HepG2 (cell line): Measurements from ENCODE around the gene GJA9.

Experiments
- CC2D1A ChIP-seq: sonication (generic); formaldehyde crosslinking; IDR thresholded peaks from 2 replicates; pipeline ENCODE4 v1.8.1; 2023; ENCODE audit warnings: mild to moderate bottlenecking, missing genetic modification reagents
- CREM ChIP-seq, 2 experiments: sonication (generic) in 1 of 2; formaldehyde crosslinking in 1 of 2; IDR thresholded peaks; 2 replicates each; pipeline versions ENCODE4 v1.4.0 to v1.6.1; 2016 to 2020; ENCODE audit warnings: antibody characterized with exemption in 1 of 2, mild to moderate bottlenecking in 1 of 2, missing genetic modification reagents in 1 of 2
- FOXA1 ChIP-seq, 2 experiments: fragments of 450-650 bp in 1 of 2; sonication (generic) in 1 of 2; formaldehyde crosslinking in 1 of 2; IDR thresholded peaks; 2 replicates each; pipeline versions ENCODE4 v1.4.0 to v1.6.1; 2016 to 2020; ENCODE audit warnings: missing genetic modification reagents in 1 of 2
- GATAD2A ChIP-seq: IDR thresholded peaks from 2 replicates; pipeline ENCODE4 v1.6.1; 2016
- GLI4 ChIP-seq: sonication (generic); formaldehyde crosslinking; IDR thresholded peaks from 2 replicates; pipeline ENCODE4 v1.5.1; 2020; ENCODE audit warnings: missing genetic modification reagents, mild to moderate bottlenecking, moderate library complexity, borderline replicate concordance
- HOXA5 ChIP-seq: sonication (generic); formaldehyde crosslinking; IDR thresholded peaks from 2 replicates; pipeline ENCODE4 v1.4.0; 2020; ENCODE audit warnings: missing genetic modification reagents
- SETDB1 ChIP-seq: sonication (generic); formaldehyde crosslinking; IDR thresholded peaks from 2 replicates; pipeline ENCODE4 v1.5.1; 2020; ENCODE audit warnings: missing genetic modification reagents, mild to moderate bottlenecking, borderline replicate concordance
- TCF12 ChIP-seq, 2 experiments: fragments of 450-650 bp in 1 of 2; sonication (generic) in 1 of 2; formaldehyde crosslinking in 1 of 2; IDR thresholded peaks; 2 replicates each; pipeline versions ENCODE4 v1.6.1 to v1.8.0; 2017 to 2022; ENCODE audit warnings: antibody characterized with exemption in 1 of 2, mild to moderate bottlenecking in 1 of 2, missing genetic modification reagents in 1 of 2, moderate library complexity in 1 of 2
- UBTF ChIP-seq: sonication (generic); formaldehyde crosslinking; IDR thresholded peaks from 2 replicates; pipeline ENCODE4 v1.4.0; 2020; ENCODE audit warnings: mild to moderate bottlenecking, missing genetic modification reagents
- ZFYVE20 ChIP-seq: sonication (generic); formaldehyde crosslinking; IDR thresholded peaks from 2 replicates; pipeline ENCODE4 v1.8.0; 2023; ENCODE audit warnings: low read depth, mild to moderate bottlenecking, moderate library complexity, missing genetic modification reagents, borderline replicate concordance
- ZNF281 ChIP-seq: sonication (generic); formaldehyde crosslinking; IDR thresholded peaks from 2 replicates; pipeline ENCODE4 v1.4.0; 2020; ENCODE audit warnings: missing genetic modification reagents, borderline replicate concordance
- ZNF644 ChIP-seq: IDR thresholded peaks from 2 replicates; pipeline ENCODE4 v1.6.1; 2016; ENCODE audit warnings: low read depth
- TF ChIP-seq, protein P1 (sequence below): sonication (generic); formaldehyde crosslinking; IDR thresholded peaks from 2 replicates; pipeline ENCODE4 v1.8.0; 2022; ENCODE audit warnings: mild to moderate bottlenecking, missing genetic modification reagents; ENCODE audit not compliant: insufficient replicate concordance
- TF ChIP-seq, protein P2 (sequence below): sonication (generic); formaldehyde crosslinking; IDR thresholded peaks from 2 replicates; pipeline ENCODE4 v1.5.0; 2020; ENCODE audit warnings: mild to moderate bottlenecking, missing genetic modification reagents, moderate library complexity

DNA sequence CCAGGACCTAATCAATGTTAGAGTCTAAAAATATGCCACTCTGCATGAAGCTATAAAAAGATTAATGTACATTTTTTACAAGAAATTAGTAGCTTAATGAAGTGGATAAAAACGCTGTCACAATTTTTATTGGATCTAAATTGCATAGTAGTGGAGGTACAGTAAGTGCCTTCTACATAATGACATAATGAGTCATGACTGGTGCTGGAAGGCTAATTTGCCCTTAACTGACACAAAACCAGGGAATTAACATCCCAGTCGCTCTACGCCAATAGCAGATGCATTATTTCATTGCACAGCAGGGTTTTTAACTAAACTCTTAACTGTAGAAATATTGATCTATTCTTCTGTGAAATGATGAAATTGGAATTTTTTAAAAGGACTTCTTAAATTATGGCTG is 55.1 kb downstream of the GJA9 start:
- TF ChIP-seq GATAD2A (CRISPR knock-in tag), result no peak
- TF ChIP-seq TCF12 (IDR thresholded peaks at IDR 0.05), result no peak
- TF ChIP-seq TCF12 (CRISPR knock-in tag; IDR thresholded peaks at IDR 0.05), result no peak
- no peak for TF ChIP-seq SETDB1 (CRISPR knock-in tag)
- TF ChIP-seq HOXA5, result no peak
- no peak for TF ChIP-seq ZNF281 (CRISPR knock-in tag)
- TF ChIP-seq CC2D1A (CRISPR knock-in tag), result no peak
- TF ChIP-seq GLI4 (CRISPR knock-in tag), result no peak
- no peak for TF ChIP-seq FOXA1 (IDR thresholded peaks at IDR 0.05)
- TF ChIP-seq FOXA1 (CRISPR knock-in tag; IDR thresholded peaks at IDR 0.05), result no peak
- TF ChIP-seq, protein P1, sequence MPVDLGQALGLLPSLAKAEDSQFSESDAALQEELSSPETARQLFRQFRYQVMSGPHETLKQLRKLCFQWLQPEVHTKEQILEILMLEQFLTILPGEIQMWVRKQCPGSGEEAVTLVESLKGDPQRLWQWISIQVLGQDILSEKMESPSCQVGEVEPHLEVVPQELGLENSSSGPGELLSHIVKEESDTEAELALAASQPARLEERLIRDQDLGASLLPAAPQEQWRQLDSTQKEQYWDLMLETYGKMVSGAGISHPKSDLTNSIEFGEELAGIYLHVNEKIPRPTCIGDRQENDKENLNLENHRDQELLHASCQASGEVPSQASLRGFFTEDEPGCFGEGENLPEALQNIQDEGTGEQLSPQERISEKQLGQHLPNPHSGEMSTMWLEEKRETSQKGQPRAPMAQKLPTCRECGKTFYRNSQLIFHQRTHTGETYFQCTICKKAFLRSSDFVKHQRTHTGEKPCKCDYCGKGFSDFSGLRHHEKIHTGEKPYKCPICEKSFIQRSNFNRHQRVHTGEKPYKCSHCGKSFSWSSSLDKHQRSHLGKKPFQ (CRISPR knock-in tag), result no peak
- TF ChIP-seq, protein P2, sequence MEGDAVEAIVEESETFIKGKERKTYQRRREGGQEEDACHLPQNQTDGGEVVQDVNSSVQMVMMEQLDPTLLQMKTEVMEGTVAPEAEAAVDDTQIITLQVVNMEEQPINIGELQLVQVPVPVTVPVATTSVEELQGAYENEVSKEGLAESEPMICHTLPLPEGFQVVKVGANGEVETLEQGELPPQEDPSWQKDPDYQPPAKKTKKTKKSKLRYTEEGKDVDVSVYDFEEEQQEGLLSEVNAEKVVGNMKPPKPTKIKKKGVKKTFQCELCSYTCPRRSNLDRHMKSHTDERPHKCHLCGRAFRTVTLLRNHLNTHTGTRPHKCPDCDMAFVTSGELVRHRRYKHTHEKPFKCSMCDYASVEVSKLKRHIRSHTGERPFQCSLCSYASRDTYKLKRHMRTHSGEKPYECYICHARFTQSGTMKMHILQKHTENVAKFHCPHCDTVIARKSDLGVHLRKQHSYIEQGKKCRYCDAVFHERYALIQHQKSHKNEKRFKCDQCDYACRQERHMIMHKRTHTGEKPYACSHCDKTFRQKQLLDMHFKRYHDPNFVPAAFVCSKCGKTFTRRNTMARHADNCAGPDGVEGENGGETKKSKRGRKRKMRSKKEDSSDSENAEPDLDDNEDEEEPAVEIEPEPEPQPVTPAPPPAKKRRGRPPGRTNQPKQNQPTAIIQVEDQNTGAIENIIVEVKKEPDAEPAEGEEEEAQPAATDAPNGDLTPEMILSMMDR (CRISPR knock-in tag), result no peak
- TF ChIP-seq UBTF (CRISPR knock-in tag), result no peak
- no peak for TF ChIP-seq CREM (IDR thresholded peaks at IDR 0.05)
- no peak for TF ChIP-seq CREM (CRISPR knock-in tag; IDR thresholded peaks at IDR 0.05)
- no peak for TF ChIP-seq ZFYVE20 (CRISPR knock-in tag)
- TF ChIP-seq ZNF644, result no peak
